HG02938 (cell line): ENCODE results near the gene TEAD4.

ENCODE experiments used
- ATAC-seq: cut with Tn5 transposase; IDR thresholded peaks from one replicate; pipeline ENCODE4 v1.9.1; 2021; ENCODE audit warnings: mild to moderate bottlenecking, moderate library complexity; ENCODE audit not compliant: unreplicated experiment

Gene TEAD4

GRCh38 chr12:2960390-2960956 lies 1.3 kb downstream of the TEAD4 start:
- no peak for ATAC-seq

- ATAC-seq = no peak
Observed at GRCh38 chr12:2960996-2961616, 1.9 kb downstream of the TEAD4 start.

GRCh38 chr12:2961705-2962104 lies 2.5 kb downstream of the TEAD4 start:
- ATAC-seq = no peak

GRCh38 chr12:2963154-2963759 lies 4.1 kb downstream of the TEAD4 start:
- no peak for ATAC-seq

GRCh38 chr12:2963760-2964292 lies 4.6 kb downstream of the TEAD4 start:
- no peak for ATAC-seq

- no peak for ATAC-seq
Observed at GRCh38 chr12:2967651-2968050, 8.5 kb downstream of the TEAD4 start.

GRCh38 chr12:2970744-2971143 lies 11.5 kb downstream of the TEAD4 start:
- ATAC-seq = no peak

GRCh38 chr12:2973566-2973965 lies 14.4 kb downstream of the TEAD4 start:
- ATAC-seq = no peak

- no peak for ATAC-seq
Observed at GRCh38 chr12:2974560-2974971, 15.4 kb downstream of the TEAD4 start.

- ATAC-seq = no peak
Observed at GRCh38 chr12:2976581-2976996, 17.4 kb downstream of the TEAD4 start.

GRCh38 chr12:2977776-2978175 lies 18.6 kb downstream of the TEAD4 start:
- ATAC-seq = no peak

- no peak for ATAC-seq
Observed at GRCh38 chr12:2979806-2980205, 20.6 kb downstream of the TEAD4 start.

GRCh38 chr12:2980630-2981029 lies 21.4 kb downstream of the TEAD4 start:
- no peak for ATAC-seq

- ATAC-seq = no peak
Observed at GRCh38 chr12:2982361-2982760, 23.2 kb downstream of the TEAD4 start.

GRCh38 chr12:2984249-2984648 lies 25.1 kb downstream of the TEAD4 start:
- ATAC-seq = no peak

- no peak for ATAC-seq
Observed at GRCh38 chr12:2984698-2985097, 25.5 kb downstream of the TEAD4 start.

GRCh38 chr12:2986876-2987275 lies 27.7 kb downstream of the TEAD4 start:
- ATAC-seq = no peak

GRCh38 chr12:2988494-2988893 lies 29.3 kb downstream of the TEAD4 start:
- ATAC-seq = no peak

GRCh38 chr12:2992724-2993123 lies 33.5 kb downstream of the TEAD4 start:
- no peak for ATAC-seq

- ATAC-seq = no peak
Observed at GRCh38 chr12:2997989-2998670, 38.9 kb downstream of the TEAD4 start.

- no peak for ATAC-seq
Observed at GRCh38 chr12:2998789-2999264, 39.6 kb downstream of the TEAD4 start.
